Loucy (cell line): ENCODE measurements around the gene MRPL49.

Source experiments
- H2AFZ ChIP-seq: fragments of 200-600 bp; sonication (generic); 2 replicates; pipeline ENCODE4 v1.6.0; 2016; ENCODE audit warnings: antibody characterized with exemption, mild to moderate bottlenecking, low read length, moderate library complexity
- H3F3A ChIP-seq: fragments of 200-600 bp; 2 replicates; pipeline ENCODE4 v1.6.0; 2016; ENCODE audit warnings: antibody characterized with exemption, low read depth, mild to moderate bottlenecking
- H3K27me3 ChIP-seq: fragments of 200-600 bp; sonication (generic); 2 replicates; pipeline ENCODE4 v1.6.1; 2014; ENCODE audit warnings: low read length, mild to moderate bottlenecking; ENCODE audit not compliant: insufficient read depth, poor library complexity, severe bottlenecking
- H3K36me3 ChIP-seq: fragments of 200-600 bp; sonication (generic); 2 replicates; pipeline ENCODE4 v1.6.1; 2016; ENCODE audit warnings: low read length; ENCODE audit not compliant: insufficient read depth
- H3K4me1 ChIP-seq: fragments of 200-600 bp; sonication (generic); 2 replicates; pipeline ENCODE4 v1.5.1; 2014; ENCODE audit warnings: low read length, mild to moderate bottlenecking; ENCODE audit not compliant: insufficient read depth, poor library complexity, severe bottlenecking
- H3K4me2 ChIP-seq: fragments of 200-600 bp; sonication (generic); 2 replicates; pipeline ENCODE4 v1.6.0; 2014; ENCODE audit warnings: antibody characterized with exemption, low read length, low read depth, mild to moderate bottlenecking; ENCODE audit not compliant: poor library complexity, severe bottlenecking
- H3K4me3 ChIP-seq: fragments of 200-600 bp; sonication (generic); 2 replicates; pipeline ENCODE4 v1.5.1; 2014; ENCODE audit warnings: low read length, mild to moderate bottlenecking, mixed read lengths; ENCODE audit not compliant: poor library complexity, severe bottlenecking
- H3K79me2 ChIP-seq: fragments of 200-600 bp; sonication (generic); 2 replicates; pipeline ENCODE4 v1.6.1; 2014; ENCODE audit warnings: low read length; ENCODE audit not compliant: insufficient read depth
- H3K9ac ChIP-seq: fragments of 200-600 bp; sonication (generic); 2 replicates; pipeline ENCODE4 v1.6.0; 2014; ENCODE audit warnings: mild to moderate bottlenecking, low read depth, low read length, moderate library complexity; ENCODE audit not compliant: poor library complexity, severe bottlenecking
- H3K9me2 ChIP-seq: fragments of 200-600 bp; sonication (generic); replicated peaks from 2 replicates; pipeline ENCODE4 v1.6.1; 2016; ENCODE audit warnings: low read depth, low read length, mixed read lengths
- H3K9me3 ChIP-seq: fragments of 200-600 bp; sonication (generic); 2 replicates; pipeline ENCODE4 v1.6.1; 2014; ENCODE audit warnings: mild to moderate bottlenecking, antibody characterized with exemption, low read length, low read depth; ENCODE audit not compliant: insufficient read depth
- H4K20me1 ChIP-seq: fragments of 200-600 bp; sonication (generic); 2 replicates; pipeline ENCODE4 v1.6.0; 2014; ENCODE audit warnings: antibody characterized with exemption, low read length, mild to moderate bottlenecking; ENCODE audit not compliant: insufficient read depth, poor library complexity, severe bottlenecking
- EZH2phosphoT487 ChIP-seq: fragments of 200-600 bp; IDR thresholded peaks from 2 replicates; pipeline ENCODE4 v1.6.1; 2018; ENCODE audit warnings: antibody characterized with exemption, mild to moderate bottlenecking, moderate library complexity, borderline replicate concordance
- TF ChIP-seq, protein P1 (sequence below): fragments of 200-600 bp; sonication (generic); conservative IDR thresholded peaks from 2 replicates; pipeline ENCODE4 v1.5.1; 2014; ENCODE audit warnings: mild to moderate bottlenecking, antibody characterized with exemption, low read length

The MRPL49 gene

DNA sequence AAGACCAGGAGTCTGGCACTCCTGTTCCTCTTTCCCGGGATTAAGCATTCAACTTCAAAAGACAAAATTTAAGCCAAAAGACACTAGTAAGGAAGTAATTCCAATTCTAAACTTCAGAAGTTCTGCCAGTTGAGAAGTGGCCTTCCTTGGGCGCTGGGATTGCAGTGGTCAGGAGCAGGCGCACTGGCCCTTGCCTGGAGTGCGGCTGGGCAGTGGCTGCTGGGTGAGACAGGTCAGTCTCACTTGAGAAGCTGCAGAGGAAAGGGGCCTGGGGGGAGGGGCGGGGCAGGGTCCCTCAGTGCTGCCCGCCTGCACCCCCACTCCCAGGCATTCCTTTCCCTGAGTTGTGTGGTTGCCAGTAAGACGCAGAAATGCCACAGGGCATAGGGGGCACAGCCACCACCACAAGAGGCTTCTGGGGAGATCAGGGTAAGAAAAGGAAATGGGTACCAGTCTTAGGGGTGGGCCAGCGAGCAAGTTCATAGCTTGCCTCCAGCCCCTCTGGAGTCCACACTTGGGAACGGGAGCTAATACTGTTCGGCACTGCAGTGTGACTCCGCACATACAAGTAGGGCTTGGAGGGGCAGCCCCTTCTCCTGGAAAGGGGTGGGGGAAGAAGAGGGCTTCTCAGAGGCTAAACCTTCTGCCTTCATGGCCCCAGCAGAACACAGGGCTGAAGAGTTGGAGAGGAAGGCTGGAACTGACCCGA lies 5.5 kb downstream of the MRPL49 start:
- H3F3A ChIP-seq = no peaks in the 10 kb centered on the region

DNA sequence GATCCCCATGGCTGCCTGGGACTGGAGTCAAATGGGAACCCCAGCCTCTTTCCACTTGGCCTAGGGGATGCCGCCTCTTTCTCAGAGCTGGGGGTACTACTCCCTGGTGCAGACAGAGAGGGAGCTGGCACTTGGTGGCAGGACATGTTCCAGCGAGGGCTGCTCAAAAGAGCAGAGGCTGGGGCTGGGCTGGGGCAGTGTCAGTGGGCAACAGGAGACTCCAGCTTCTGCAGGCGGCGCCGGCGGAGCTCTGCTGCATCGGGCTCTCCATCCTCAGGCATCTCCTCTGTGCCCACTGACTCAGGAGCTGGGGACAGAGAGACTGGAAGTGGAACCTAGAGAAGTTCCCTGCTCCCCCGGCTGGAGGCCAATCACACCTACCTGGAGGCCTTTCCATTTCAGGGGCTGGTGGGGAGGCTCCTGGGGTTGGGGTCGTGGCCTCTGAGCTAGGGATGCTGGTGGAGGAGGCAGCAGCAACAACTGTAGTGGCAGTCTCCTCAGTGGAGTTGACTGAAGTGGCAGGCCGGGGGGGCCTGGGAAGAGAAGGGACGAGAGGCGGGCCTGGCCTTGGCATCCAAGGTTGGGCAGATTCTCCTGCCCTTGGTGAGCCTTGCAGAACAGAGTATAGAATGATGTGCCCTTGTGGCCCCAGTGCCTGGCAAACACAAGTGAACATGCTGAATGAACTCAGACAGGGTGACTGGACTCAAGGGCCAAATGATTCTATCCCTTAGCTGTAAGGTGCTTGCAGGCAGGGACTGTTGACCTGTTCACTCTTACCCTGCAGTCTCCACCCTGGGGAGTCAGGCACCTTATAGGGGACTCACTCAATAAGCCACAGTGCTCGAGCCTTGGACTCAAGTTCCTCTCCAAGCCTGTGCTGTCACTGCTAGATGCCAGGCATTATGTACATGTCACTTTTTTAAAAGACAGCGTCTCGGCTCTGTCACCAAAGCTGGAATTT lies 6.3 kb downstream of the MRPL49 start:
- Histone ChIP-seq H3K4me3 (no peak overlapping the region), H3F3A (no peaks in the 10 kb centered on the region), H3K4me2 (no peak overlapping the region), H3K9ac (no peak overlapping the region), H3K4me1 (peaks cover 18% of the 10 kb centered on the region), H4K20me1 (peaks cover 14% of the 10 kb centered on the region), H3K27me3 (no peaks in the 10 kb centered on the region), H3K36me3 (peaks cover 57% of the 10 kb centered on the region), H3K9me2 (no peaks in the 10 kb centered on the region), H3K79me2 (peaks cover 36% of the 10 kb centered on the region), H3K9me3 (no peaks in the 10 kb centered on the region), H2AFZ (no peak overlapping the region)
- no peak for TF ChIP-seq EZH2phosphoT487
- TF ChIP-seq, protein P1, sequence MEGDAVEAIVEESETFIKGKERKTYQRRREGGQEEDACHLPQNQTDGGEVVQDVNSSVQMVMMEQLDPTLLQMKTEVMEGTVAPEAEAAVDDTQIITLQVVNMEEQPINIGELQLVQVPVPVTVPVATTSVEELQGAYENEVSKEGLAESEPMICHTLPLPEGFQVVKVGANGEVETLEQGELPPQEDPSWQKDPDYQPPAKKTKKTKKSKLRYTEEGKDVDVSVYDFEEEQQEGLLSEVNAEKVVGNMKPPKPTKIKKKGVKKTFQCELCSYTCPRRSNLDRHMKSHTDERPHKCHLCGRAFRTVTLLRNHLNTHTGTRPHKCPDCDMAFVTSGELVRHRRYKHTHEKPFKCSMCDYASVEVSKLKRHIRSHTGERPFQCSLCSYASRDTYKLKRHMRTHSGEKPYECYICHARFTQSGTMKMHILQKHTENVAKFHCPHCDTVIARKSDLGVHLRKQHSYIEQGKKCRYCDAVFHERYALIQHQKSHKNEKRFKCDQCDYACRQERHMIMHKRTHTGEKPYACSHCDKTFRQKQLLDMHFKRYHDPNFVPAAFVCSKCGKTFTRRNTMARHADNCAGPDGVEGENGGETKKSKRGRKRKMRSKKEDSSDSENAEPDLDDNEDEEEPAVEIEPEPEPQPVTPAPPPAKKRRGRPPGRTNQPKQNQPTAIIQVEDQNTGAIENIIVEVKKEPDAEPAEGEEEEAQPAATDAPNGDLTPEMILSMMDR = no peak

More for the DNA sequence above, 5.5 kb downstream of the MRPL49 start:
- TF ChIP-seq, protein P1 = no peak
- no peak for TF ChIP-seq EZH2phosphoT487
- no peaks in the 10 kb centered on the region for H3K9me2 ChIP-seq
- H3K4me3 ChIP-seq = no peak overlapping the region
- H3K36me3 ChIP-seq = peaks cover 57% of the 10 kb centered on the region
- no peaks in the 10 kb centered on the region for H3K9me3 ChIP-seq
- H3K4me1 ChIP-seq = peaks cover 14% of the 10 kb centered on the region
- H3K27me3 ChIP-seq = no peaks in the 10 kb centered on the region
- no peak overlapping the region for H3K9ac ChIP-seq
- peaks cover 36% of the 10 kb centered on the region for H3K79me2 ChIP-seq
- no peak overlapping the region for H2AFZ ChIP-seq
- H3K4me2 ChIP-seq = no peak overlapping the region
- peaks cover 6% of the 10 kb centered on the region for H4K20me1 ChIP-seq

DNA sequence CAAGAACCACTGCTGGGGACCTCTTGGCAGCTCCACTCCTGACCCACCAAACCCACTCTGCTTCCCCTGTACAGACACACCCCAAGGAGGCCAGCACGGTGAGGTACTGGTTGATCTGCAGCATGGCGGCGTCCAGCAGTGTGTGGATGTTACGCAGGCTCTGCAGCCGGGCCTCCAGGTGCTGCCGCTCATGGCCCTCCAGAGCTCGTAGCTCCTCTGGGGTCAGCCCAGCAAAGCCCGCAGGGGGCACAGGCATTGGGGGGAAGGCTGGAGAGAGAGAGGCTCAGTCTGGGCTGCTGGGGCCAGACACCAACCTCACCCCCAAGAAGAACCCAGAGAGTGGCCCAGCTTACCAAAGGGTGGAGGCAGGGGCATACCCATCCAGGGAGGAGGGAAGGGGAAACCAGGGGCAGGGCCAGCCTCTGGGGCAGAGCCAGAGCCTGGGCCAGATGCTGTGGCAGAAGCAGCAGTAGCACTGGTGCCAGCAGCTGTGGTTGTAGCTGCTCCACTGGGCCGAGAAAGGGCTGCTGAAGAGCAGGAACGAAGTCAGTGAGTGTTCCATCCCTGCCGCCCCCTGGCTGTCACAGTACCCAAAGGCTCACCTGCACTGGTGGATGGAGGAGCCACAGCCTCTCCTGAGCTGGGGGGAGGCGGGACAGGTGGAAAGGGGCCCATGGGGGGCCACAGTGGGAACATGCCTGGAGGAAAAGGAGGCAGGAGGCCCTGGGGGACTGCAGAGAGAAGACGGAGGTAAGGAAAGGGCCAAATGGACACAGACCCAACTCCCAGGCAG lies 7.7 kb downstream of the MRPL49 start:
- no peak overlapping the region for H2AFZ ChIP-seq
- no peaks in the 10 kb centered on the region for H3F3A ChIP-seq
- H3K79me2 ChIP-seq = peaks cover 32% of the 10 kb centered on the region
- H3K4me3 ChIP-seq = no peak overlapping the region
- H3K36me3 ChIP-seq = peaks cover 57% of the 10 kb centered on the region
- H3K9ac ChIP-seq = no peak overlapping the region
- no peaks in the 10 kb centered on the region for H3K9me2 ChIP-seq
- peaks cover 17% of the 10 kb centered on the region for H3K4me1 ChIP-seq
- TF ChIP-seq, protein P1 = no peak
- TF ChIP-seq EZH2phosphoT487 = no peak
- no peaks in the 10 kb centered on the region for H3K27me3 ChIP-seq
- H4K20me1 ChIP-seq = peaks cover 21% of the 10 kb centered on the region
- H3K9me3 ChIP-seq = no peaks in the 10 kb centered on the region
- no peak overlapping the region for H3K4me2 ChIP-seq
